HepG2 (cell line): ENCODE measurements around the gene GAGE12G. TPM values are rescaled to one million over a fixed set of nuclear protein-coding genes. Genes with fewer than 3 reads are reported as not detected.

Source experiments
- HDAC1 ChIP-seq: sonication (generic); formaldehyde crosslinking; IDR thresholded peaks from 2 replicates; pipeline ENCODE4 v1.5.1; 2020; ENCODE audit warnings: mild to moderate bottlenecking, missing genetic modification reagents
- MTA1 ChIP-seq: sonication (generic); formaldehyde crosslinking; IDR thresholded peaks from 2 replicates; pipeline ENCODE4 v1.4.0; 2020; ENCODE audit warnings: missing genetic modification reagents, mild to moderate bottlenecking, borderline replicate concordance
- NPAS2 ChIP-seq: sonication (generic); formaldehyde crosslinking; IDR thresholded peaks from 2 replicates; pipeline ENCODE4 v1.8.0; 2022; ENCODE audit warnings: mild to moderate bottlenecking, missing genetic modification reagents, borderline replicate concordance
- SATB2 ChIP-seq: sonication (generic); formaldehyde crosslinking; IDR thresholded peaks from 2 replicates; pipeline ENCODE4 v1.5.0; 2020; ENCODE audit warnings: missing genetic modification reagents
- SNAPC2 ChIP-seq: sonication (generic); formaldehyde crosslinking; IDR thresholded peaks from 2 replicates; pipeline ENCODE4 v1.8.1; 2022; ENCODE audit warnings: mild to moderate bottlenecking, missing genetic modification reagents
- ZKSCAN5 ChIP-seq: sonication (generic); formaldehyde crosslinking; IDR thresholded peaks from 2 replicates; pipeline ENCODE4 v1.5.1; 2020; ENCODE audit warnings: mild to moderate bottlenecking, missing genetic modification reagents
- ZNF224 ChIP-seq: sonication (generic); formaldehyde crosslinking; IDR thresholded peaks from 2 replicates; pipeline ENCODE4 v1.5.0; 2020; ENCODE audit warnings: mild to moderate bottlenecking, missing genetic modification reagents
- ZNF776 ChIP-seq: sonication (generic); formaldehyde crosslinking; IDR thresholded peaks from 2 replicates; pipeline ENCODE4 v1.4.0; 2020; ENCODE audit warnings: mild to moderate bottlenecking, missing genetic modification reagents
- ZSCAN30 ChIP-seq: sonication (generic); formaldehyde crosslinking; IDR thresholded peaks from 2 replicates; pipeline ENCODE4 v1.5.0; 2020; ENCODE audit warnings: mild to moderate bottlenecking, missing genetic modification reagents
- polyA plus RNA-seq, 8 experiments: library from polyadenylated mRNA; depleted of rRNA in 3 of 8; stranded (reverse) in 7 of 8; unstranded in 1 of 8; fragments of >200 nt; fragmentation: Illumina TruSeq in 4 of 8; extraction: Trizol in 4 of 8; gene quantifications; 2 replicates each; pipeline versions ENCODE4 v1.2.1 to v1.2.3, GENCODE V29; 2011 to 2016; ENCODE audit warnings: low read depth in 4 of 8, missing spikeins in 1 of 8, mixed read lengths in 1 of 8; ENCODE audit not compliant: insufficient read depth in 1 of 8
- total RNA-seq, 5 experiments: library from RNA; depleted of rRNA; stranded (reverse); fragments of >200 nt; fragmentation: Illumina TruSeq; extraction: Trizol; gene quantifications; 2 replicates each; pipeline ENCODE4 v1.2.3, GENCODE V29; 2016; ENCODE audit warnings: low read depth in 1 of 5
- TF ChIP-seq, protein P1 (sequence below): sonication (generic); formaldehyde crosslinking; IDR thresholded peaks from 2 replicates; pipeline ENCODE4 v1.8.0; 2022; ENCODE audit warnings: missing genetic modification reagents, low read depth, mild to moderate bottlenecking, borderline replicate concordance
- TF ChIP-seq, protein P2 (sequence below): sonication (generic); formaldehyde crosslinking; IDR thresholded peaks from 2 replicates; pipeline ENCODE4 v1.4.0; 2020; ENCODE audit warnings: missing genetic modification reagents, mild to moderate bottlenecking, borderline replicate concordance
- TF ChIP-seq, protein P3 (sequence below): sonication (generic); formaldehyde crosslinking; IDR thresholded peaks from 2 replicates; pipeline ENCODE4 v1.4.0; 2020; ENCODE audit warnings: missing genetic modification reagents
- TF ChIP-seq, protein P4 (sequence below): sonication (generic); formaldehyde crosslinking; IDR thresholded peaks from 2 replicates; pipeline ENCODE4 v1.4.0; 2020; ENCODE audit warnings: missing genetic modification reagents, mild to moderate bottlenecking, borderline replicate concordance
- TF ChIP-seq, protein P5 (sequence below): sonication (generic); formaldehyde crosslinking; IDR thresholded peaks from 2 replicates; pipeline ENCODE4 v1.5.1; 2020; ENCODE audit warnings: mild to moderate bottlenecking, missing genetic modification reagents, borderline replicate concordance
- TF ChIP-seq, protein P6 (sequence below): sonication (generic); formaldehyde crosslinking; IDR thresholded peaks from 2 replicates; pipeline ENCODE4 v1.4.0; 2020; ENCODE audit warnings: missing genetic modification reagents

Gene GAGE12G
- total and polyA plus RNA-seq, 2 of the 13 experiments (the other 11 are each of a cell fraction or from before 2014, with no cell fraction given) = not detected

DNA sequence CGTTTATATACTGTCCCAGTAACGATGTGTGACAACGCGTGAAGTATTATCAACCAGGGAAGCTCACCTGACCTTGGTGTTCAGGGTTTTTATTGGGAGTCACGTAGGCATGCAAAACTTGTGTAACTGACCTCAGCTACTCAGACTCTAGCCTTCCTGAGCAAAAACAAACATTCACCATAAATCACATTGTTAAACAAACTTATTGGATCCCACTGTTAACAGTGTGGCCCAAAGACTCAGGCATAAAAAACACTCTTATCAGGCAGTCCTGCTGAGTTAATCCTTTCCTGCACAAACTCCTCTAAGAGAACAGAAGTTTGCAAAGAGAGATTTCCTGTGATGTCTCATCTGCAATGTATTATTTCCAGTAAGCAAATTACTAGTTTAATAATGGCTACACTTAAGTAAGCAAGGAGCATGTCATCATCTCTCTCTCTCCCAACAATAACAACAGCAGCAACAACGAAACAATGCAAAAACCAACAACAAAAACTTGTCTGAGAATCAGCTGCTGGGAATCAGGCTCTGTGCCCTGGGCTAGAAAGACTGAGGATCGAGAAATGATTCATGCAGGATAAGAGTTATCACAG is 40.6 kb downstream of the GAGE12G start (continued):
- TF ChIP-seq SATB2 (CRISPR knock-in tag) (no peak), ZSCAN30 (CRISPR knock-in tag) (no peak), ZKSCAN5 (no peak), ZNF776 (CRISPR knock-in tag) (no peak), NPAS2 (CRISPR knock-in tag) (no peak), MTA1 (no peak), SNAPC2 (CRISPR knock-in tag) (no peak), ZNF224 (CRISPR knock-in tag) (no peak), HDAC1 (peak; percentile 39; the same call in 1 of the 2 replicates)
- TF ChIP-seq, protein P1, sequence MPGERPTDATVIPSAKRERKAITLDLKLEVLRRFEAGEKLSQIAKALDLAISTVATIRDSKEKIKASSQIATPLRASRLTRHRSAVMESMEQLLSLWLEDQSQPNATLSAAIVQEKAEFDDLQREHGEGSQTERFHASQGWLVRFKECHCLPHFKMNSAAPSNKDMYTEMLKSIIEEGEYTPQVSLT = no peak
- TF ChIP-seq, protein P2, sequence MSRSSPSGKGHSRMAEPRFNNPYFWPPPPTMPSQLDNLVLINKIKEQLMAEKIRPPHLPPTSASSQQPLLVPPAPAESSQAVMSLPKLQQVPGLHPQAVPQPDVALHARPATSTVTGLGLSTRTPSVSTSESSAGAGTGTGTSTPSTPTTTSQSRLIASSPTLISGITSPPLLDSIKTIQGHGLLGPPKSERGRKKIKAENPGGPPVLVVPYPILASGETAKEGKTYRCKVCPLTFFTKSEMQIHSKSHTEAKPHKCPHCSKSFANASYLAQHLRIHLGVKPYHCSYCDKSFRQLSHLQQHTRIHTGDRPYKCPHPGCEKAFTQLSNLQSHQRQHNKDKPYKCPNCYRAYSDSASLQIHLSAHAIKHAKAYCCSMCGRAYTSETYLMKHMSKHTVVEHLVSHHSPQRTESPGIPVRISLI (CRISPR knock-in tag) = 0 out of 2 replicates have a peak, but pooled peaks have one; percentile 26
- TF ChIP-seq, protein P3, sequence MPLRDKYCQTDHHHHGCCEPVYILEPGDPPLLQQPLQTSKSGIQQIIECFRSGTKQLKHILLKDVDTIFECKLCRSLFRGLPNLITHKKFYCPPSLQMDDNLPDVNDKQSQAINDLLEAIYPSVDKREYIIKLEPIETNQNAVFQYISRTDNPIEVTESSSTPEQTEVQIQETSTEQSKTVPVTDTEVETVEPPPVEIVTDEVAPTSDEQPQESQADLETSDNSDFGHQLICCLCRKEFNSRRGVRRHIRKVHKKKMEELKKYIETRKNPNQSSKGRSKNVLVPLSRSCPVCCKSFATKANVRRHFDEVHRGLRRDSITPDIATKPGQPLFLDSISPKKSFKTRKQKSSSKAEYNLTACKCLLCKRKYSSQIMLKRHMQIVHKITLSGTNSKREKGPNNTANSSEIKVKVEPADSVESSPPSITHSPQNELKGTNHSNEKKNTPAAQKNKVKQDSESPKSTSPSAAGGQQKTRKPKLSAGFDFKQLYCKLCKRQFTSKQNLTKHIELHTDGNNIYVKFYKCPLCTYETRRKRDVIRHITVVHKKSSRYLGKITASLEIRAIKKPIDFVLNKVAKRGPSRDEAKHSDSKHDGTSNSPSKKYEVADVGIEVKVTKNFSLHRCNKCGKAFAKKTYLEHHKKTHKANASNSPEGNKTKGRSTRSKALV (CRISPR knock-in tag) = no peak
- TF ChIP-seq, protein P4, sequence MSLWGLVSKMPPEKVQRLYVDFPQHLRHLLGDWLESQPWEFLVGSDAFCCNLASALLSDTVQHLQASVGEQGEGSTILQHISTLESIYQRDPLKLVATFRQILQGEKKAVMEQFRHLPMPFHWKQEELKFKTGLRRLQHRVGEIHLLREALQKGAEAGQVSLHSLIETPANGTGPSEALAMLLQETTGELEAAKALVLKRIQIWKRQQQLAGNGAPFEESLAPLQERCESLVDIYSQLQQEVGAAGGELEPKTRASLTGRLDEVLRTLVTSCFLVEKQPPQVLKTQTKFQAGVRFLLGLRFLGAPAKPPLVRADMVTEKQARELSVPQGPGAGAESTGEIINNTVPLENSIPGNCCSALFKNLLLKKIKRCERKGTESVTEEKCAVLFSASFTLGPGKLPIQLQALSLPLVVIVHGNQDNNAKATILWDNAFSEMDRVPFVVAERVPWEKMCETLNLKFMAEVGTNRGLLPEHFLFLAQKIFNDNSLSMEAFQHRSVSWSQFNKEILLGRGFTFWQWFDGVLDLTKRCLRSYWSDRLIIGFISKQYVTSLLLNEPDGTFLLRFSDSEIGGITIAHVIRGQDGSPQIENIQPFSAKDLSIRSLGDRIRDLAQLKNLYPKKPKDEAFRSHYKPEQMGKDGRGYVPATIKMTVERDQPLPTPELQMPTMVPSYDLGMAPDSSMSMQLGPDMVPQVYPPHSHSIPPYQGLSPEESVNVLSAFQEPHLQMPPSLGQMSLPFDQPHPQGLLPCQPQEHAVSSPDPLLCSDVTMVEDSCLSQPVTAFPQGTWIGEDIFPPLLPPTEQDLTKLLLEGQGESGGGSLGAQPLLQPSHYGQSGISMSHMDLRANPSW (CRISPR knock-in tag) = 0 out of 2 replicates have a peak, but pooled peaks have one; percentile 38
- TF ChIP-seq, protein P5, sequence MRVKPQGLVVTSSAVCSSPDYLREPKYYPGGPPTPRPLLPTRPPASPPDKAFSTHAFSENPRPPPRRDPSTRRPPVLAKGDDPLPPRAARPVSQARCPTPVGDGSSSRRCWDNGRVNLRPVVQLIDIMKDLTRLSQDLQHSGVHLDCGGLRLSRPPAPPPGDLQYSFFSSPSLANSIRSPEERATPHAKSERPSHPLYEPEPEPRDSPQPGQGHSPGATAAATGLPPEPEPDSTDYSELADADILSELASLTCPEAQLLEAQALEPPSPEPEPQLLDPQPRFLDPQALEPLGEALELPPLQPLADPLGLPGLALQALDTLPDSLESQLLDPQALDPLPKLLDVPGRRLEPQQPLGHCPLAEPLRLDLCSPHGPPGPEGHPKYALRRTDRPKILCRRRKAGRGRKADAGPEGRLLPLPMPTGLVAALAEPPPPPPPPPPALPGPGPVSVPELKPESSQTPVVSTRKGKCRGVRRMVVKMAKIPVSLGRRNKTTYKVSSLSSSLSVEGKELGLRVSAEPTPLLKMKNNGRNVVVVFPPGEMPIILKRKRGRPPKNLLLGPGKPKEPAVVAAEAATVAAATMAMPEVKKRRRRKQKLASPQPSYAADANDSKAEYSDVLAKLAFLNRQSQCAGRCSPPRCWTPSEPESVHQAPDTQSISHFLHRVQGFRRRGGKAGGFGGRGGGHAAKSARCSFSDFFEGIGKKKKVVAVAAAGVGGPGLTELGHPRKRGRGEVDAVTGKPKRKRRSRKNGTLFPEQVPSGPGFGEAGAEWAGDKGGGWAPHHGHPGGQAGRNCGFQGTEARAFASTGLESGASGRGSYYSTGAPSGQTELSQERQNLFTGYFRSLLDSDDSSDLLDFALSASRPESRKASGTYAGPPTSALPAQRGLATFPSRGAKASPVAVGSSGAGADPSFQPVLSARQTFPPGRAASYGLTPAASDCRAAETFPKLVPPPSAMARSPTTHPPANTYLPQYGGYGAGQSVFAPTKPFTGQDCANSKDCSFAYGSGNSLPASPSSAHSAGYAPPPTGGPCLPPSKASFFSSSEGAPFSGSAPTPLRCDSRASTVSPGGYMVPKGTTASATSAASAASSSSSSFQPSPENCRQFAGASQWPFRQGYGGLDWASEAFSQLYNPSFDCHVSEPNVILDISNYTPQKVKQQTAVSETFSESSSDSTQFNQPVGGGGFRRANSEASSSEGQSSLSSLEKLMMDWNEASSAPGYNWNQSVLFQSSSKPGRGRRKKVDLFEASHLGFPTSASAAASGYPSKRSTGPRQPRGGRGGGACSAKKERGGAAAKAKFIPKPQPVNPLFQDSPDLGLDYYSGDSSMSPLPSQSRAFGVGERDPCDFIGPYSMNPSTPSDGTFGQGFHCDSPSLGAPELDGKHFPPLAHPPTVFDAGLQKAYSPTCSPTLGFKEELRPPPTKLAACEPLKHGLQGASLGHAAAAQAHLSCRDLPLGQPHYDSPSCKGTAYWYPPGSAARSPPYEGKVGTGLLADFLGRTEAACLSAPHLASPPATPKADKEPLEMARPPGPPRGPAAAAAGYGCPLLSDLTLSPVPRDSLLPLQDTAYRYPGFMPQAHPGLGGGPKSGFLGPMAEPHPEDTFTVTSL (CRISPR knock-in tag) = peak; percentile 83; the same call in 1 of the 2 replicates
- TF ChIP-seq, protein P6, sequence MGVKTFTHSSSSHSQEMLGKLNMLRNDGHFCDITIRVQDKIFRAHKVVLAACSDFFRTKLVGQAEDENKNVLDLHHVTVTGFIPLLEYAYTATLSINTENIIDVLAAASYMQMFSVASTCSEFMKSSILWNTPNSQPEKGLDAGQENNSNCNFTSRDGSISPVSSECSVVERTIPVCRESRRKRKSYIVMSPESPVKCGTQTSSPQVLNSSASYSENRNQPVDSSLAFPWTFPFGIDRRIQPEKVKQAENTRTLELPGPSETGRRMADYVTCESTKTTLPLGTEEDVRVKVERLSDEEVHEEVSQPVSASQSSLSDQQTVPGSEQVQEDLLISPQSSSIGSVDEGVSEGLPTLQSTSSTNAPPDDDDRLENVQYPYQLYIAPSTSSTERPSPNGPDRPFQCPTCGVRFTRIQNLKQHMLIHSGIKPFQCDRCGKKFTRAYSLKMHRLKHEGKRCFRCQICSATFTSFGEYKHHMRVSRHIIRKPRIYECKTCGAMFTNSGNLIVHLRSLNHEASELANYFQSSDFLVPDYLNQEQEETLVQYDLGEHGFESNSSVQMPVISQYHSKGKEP (CRISPR knock-in tag) = no peak
